Ishikawa (cell line): Measurements from ENCODE around the gene CEBPE.

Experiments used
- CEBPB ChIP-seq: IDR thresholded peaks from 2 replicates; pipeline ENCODE4 v1.6.1; 2012
- CREB1 ChIP-seq: IDR thresholded peaks from 2 replicates; pipeline ENCODE4 v1.6.1; 2012; ENCODE audit warnings: low read depth
- EP300 ChIP-seq: IDR thresholded peaks from 2 replicates; pipeline ENCODE4 v1.6.1; 2012; ENCODE audit warnings: borderline replicate concordance
- FOXM1 ChIP-seq: IDR thresholded peaks from 2 replicates; pipeline ENCODE4 v1.6.1; 2012; ENCODE audit warnings: low read depth, borderline replicate concordance
- NFIC ChIP-seq: IDR thresholded peaks from 2 replicates; pipeline ENCODE4 v1.6.1; 2012
- RAD21 ChIP-seq: IDR thresholded peaks from 2 replicates; pipeline ENCODE4 v1.6.1; 2012; ENCODE audit warnings: low read depth
- TAF1 ChIP-seq: IDR thresholded peaks from 2 replicates; pipeline ENCODE4 v1.6.1; 2012; ENCODE audit warnings: low read depth, mild to moderate bottlenecking
- TEAD4 ChIP-seq: IDR thresholded peaks from 2 replicates; pipeline ENCODE4 v1.6.1; 2012
- YY1 ChIP-seq: IDR thresholded peaks from 2 replicates; pipeline ENCODE4 v1.6.1; 2012; ENCODE audit warnings: low read depth
- ZBTB7A ChIP-seq: IDR thresholded peaks from 2 replicates; pipeline ENCODE4 v1.6.1; 2012; ENCODE audit warnings: low read depth
- TF ChIP-seq, protein P1 (sequence below): IDR thresholded peaks from 2 replicates; pipeline ENCODE4 v1.6.1; 2012
- TF ChIP-seq, protein P2 (sequence below): IDR thresholded peaks from 2 replicates; pipeline ENCODE4 v1.6.1; 2012; ENCODE audit warnings: low read depth, mild to moderate bottlenecking

DNA sequence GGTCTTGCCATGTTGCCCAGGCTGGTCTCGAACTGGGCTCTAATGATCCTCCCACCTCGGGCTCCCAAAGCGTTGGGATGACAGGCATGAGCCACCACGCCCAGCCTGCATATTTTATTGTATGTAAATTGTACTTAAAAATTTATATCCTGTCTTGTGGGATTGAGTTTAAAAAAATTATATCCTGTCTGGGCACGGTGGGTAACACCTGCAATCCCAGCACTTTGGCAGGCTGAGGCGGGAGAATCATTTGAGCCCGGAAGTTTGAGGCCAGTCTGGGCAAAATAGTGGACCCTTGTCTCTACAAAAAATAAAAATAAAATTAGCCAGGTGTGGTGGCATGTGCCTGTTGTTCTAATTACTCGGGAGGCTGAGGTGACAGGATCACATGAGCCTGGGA is 13.9 kb upstream of the CEBPE start:
- TF ChIP-seq CREB1 (no peak), EP300 (no peak), NFIC (no peak), CEBPB (no peak), FOXM1 (no peak), TAF1 (no peak), ZBTB7A (no peak), RAD21 (no peak), TEAD4 (no peak), YY1 (no peak)
- TF ChIP-seq, protein P1, sequence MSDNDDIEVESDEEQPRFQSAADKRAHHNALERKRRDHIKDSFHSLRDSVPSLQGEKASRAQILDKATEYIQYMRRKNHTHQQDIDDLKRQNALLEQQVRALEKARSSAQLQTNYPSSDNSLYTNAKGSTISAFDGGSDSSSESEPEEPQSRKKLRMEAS, result no peak
- TF ChIP-seq, protein P2, sequence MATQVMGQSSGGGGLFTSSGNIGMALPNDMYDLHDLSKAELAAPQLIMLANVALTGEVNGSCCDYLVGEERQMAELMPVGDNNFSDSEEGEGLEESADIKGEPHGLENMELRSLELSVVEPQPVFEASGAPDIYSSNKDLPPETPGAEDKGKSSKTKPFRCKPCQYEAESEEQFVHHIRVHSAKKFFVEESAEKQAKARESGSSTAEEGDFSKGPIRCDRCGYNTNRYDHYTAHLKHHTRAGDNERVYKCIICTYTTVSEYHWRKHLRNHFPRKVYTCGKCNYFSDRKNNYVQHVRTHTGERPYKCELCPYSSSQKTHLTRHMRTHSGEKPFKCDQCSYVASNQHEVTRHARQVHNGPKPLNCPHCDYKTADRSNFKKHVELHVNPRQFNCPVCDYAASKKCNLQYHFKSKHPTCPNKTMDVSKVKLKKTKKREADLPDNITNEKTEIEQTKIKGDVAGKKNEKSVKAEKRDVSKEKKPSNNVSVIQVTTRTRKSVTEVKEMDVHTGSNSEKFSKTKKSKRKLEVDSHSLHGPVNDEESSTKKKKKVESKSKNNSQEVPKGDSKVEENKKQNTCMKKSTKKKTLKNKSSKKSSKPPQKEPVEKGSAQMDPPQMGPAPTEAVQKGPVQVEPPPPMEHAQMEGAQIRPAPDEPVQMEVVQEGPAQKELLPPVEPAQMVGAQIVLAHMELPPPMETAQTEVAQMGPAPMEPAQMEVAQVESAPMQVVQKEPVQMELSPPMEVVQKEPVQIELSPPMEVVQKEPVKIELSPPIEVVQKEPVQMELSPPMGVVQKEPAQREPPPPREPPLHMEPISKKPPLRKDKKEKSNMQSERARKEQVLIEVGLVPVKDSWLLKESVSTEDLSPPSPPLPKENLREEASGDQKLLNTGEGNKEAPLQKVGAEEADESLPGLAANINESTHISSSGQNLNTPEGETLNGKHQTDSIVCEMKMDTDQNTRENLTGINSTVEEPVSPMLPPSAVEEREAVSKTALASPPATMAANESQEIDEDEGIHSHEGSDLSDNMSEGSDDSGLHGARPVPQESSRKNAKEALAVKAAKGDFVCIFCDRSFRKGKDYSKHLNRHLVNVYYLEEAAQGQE, result no peak
